Activated CD8-positive, alpha-beta memory T cell treated with anti-CD3 and anti-CD28 coated beads for 1 hour (primary cell): ENCODE data around the gene SLC51A.

ENCODE experiments used
- DNase-seq, 2 donors: peaks; one replicate each; pipeline ENCODE4 v3.0.0-alpha.2; 2020; ENCODE audit warnings: low read depth in 1 of 2; ENCODE audit errors: extremely low read depth in 1 of 2

The SLC51A gene

GRCh38 chr3:196214783-196215441 lies 1.4 kb upstream of the SLC51A start:
- DNase-seq: no peak

- no peak for DNase-seq
Measured at GRCh38 chr3:196215493-196216020, 777 bp upstream of the SLC51A start.

GRCh38 chr3:196216681-196217211 lies 412 bp downstream of the SLC51A start:
- DNase-seq: no peak

- DNase-seq: no peak
Measured at GRCh38 chr3:196217307-196218154, 1.2 kb downstream of the SLC51A start.

- no peak for DNase-seq
Measured at GRCh38 chr3:196218155-196218712, 1.9 kb downstream of the SLC51A start.

GRCh38 chr3:196219194-196219969 lies 3.0 kb downstream of the SLC51A start:
- peak; percentile 30 to 31 for DNase-seq

- DNase-seq: no peak
Measured at GRCh38 chr3:196219970-196220311, 3.6 kb downstream of the SLC51A start.

GRCh38 chr3:196220587-196220986 lies 4.3 kb downstream of the SLC51A start:
- DNase-seq: no peak

GRCh38 chr3:196220991-196221390 lies 4.7 kb downstream of the SLC51A start:
- DNase-seq: no peak

- DNase-seq: no peak
Measured at GRCh38 chr3:196222876-196223595, 6.7 kb downstream of the SLC51A start.

- DNase-seq: no peak
Measured at GRCh38 chr3:196225086-196225485, 8.8 kb downstream of the SLC51A start.

- DNase-seq: no peak
Measured at GRCh38 chr3:196225763-196226364, 9.5 kb downstream of the SLC51A start.

GRCh38 chr3:196227121-196227561 lies 10.8 kb downstream of the SLC51A start:
- no peak for DNase-seq

GRCh38 chr3:196227629-196228493 lies 11.5 kb downstream of the SLC51A start:
- DNase-seq: no peak

GRCh38 chr3:196232154-196232881 lies 16.0 kb downstream of the SLC51A start:
- DNase-seq: no peak

- DNase-seq: no peak
Measured at GRCh38 chr3:196232882-196233251, 16.5 kb downstream of the SLC51A start.

GRCh38 chr3:196235452-196236122 lies 19.3 kb downstream of the SLC51A start:
- no peak for DNase-seq

- DNase-seq: no peak
Measured at GRCh38 chr3:196236223-196236622, 19.9 kb downstream of the SLC51A start.
